Activated CD8-positive, alpha-beta memory T cell treated with anti-CD3 and anti-CD28 coated beads for 24 hours (primary cell): Measurements from ENCODE around the gene PRUNE1.

Experiments
- DNase-seq: peaks from one replicate; pipeline ENCODE4 v3.0.0-alpha.2; 2020

PRUNE1 gene

GRCh38 chr1:151054971-151055547, 46.8 kb downstream of the PRUNE1 start:
- DNase-seq, result no peak

GRCh38 chr1:151055581-151055980, 47.3 kb downstream of the PRUNE1 start:
- DNase-seq, result no peak

GRCh38 chr1:151056149-151056548, 47.9 kb downstream of the PRUNE1 start:
- no peak for DNase-seq

- DNase-seq, result no peak
These were observed 50.4 kb downstream of the PRUNE1 start for GRCh38 chr1:151058692-151059091.

GRCh38 chr1:151059109-151060006, 51.1 kb downstream of the PRUNE1 start, which contains the start of gene CDC42SE1:
Gene CDC42SE1 (minus strand): TSS chr1:151059622. CDS start chr1:151055730, 3,892 bp downstream.
- peak; percentile 91 for DNase-seq

GRCh38 chr1:151060007-151060656, 51.9 kb downstream of the PRUNE1 start, which contains the start of gene MLLT11:
Gene MLLT11 (plus strand): TSS chr1:151060397. CDS start chr1:151067225, 6,828 bp downstream.
- DNase-seq, result peak; percentile 71

GRCh38 chr1:151060657-151061421, 52.6 kb downstream of the PRUNE1 start:
- DNase-seq, result no peak

- no peak for DNase-seq
These were observed 53.5 kb downstream of the PRUNE1 start for GRCh38 chr1:151061704-151062103.

- DNase-seq, result no peak
These were observed 54.6 kb downstream of the PRUNE1 start for GRCh38 chr1:151062741-151063371.

GRCh38 chr1:151065089-151065645, 56.9 kb downstream of the PRUNE1 start:
- no peak for DNase-seq

GRCh38 chr1:151067185-151067584, 58.9 kb downstream of the PRUNE1 start:
- DNase-seq, result no peak

- DNase-seq, result no peak
These were observed 60.8 kb downstream of the PRUNE1 start for GRCh38 chr1:151069103-151069486.

- DNase-seq, result peak; percentile 96
These were observed 62.4 kb downstream of the PRUNE1 start, which contains the start of gene GABPB2 for GRCh38 chr1:151070474-151071276. Gene GABPB2 (plus strand): TSS chr1:151070761. CDS start chr1:151088190, 17,429 bp downstream.

- DNase-seq, result no peak
These were observed 64.0 kb downstream of the PRUNE1 start for GRCh38 chr1:151072224-151072623.
